Ascending aorta (tissue), 2 donors: ENCODE measurements around the gene ATP5IF1. TPM values are rescaled to one million over a fixed set of nuclear protein-coding genes. Genes with fewer than 3 reads are reported as not detected.

Source experiments
- DNase-seq, 2 donors: peaks; one replicate each; pipeline ENCODE4 v3.0.0-alpha.2; 2019; ENCODE audit warnings: low spot score in 2 of 2
- H3K27ac ChIP-seq, 2 donors: fragments of 200-600 bp; sonication (generic); one replicate each; pipeline ENCODE4 v1.5.1; 2016 to 2017; ENCODE audit warnings: mild to moderate bottlenecking in 1 of 2
- H3K27me3 ChIP-seq: fragments of 200-600 bp; sonication (generic); one replicate; pipeline ENCODE4 v1.5.1; 2017
- H3K36me3 ChIP-seq, 2 donors: fragments of 200-600 bp; sonication (generic); one replicate each; pipeline ENCODE4 v1.5.1; 2016
- H3K4me1 ChIP-seq, 2 donors: fragments of 200-600 bp; sonication (generic); one replicate each; pipeline ENCODE4 v1.5.1; 2016 to 2017; ENCODE audit warnings: mild to moderate bottlenecking in 1 of 2
- H3K4me3 ChIP-seq, 2 donors: fragments of 200-600 bp; sonication (generic); one replicate each; pipeline ENCODE4 v1.5.1; 2016 to 2017; ENCODE audit warnings: mild to moderate bottlenecking in 1 of 2
- H3K9me3 ChIP-seq, 2 donors: fragments of 200-600 bp; sonication (generic); one replicate each; pipeline ENCODE4 v1.5.1; 2016
- intact Hi-C: fragments of 100-400 bp; cut with DNase I; formaldehyde crosslinking; loops from one replicate; pipeline ENCODE4 v1.15.1; 2023
- total RNA-seq: library from RNA; depleted of rRNA; stranded (reverse); fragments of >200 nt; gene quantifications from one replicate; pipeline ENCODE4 v1.1.0, GENCODE V29; 2016
- TF ChIP-seq, protein P1 (sequence below), 3 experiments: fragments of 200-600 bp in 2 of 3; fragments of 450-650 bp in 1 of 3; sonication (generic) in 2 of 3; IDR thresholded peaks; one replicate each; pipeline ENCODE4 v1.5.1; 2016 to 2019; ENCODE audit warnings: antibody characterized with exemption in 3 of 3, mild to moderate bottlenecking in 1 of 3, moderate library complexity in 1 of 3

The ATP5IF1 gene
- total RNA-seq, 1 donor from 2014 or later, result 220 TPM

DNA sequence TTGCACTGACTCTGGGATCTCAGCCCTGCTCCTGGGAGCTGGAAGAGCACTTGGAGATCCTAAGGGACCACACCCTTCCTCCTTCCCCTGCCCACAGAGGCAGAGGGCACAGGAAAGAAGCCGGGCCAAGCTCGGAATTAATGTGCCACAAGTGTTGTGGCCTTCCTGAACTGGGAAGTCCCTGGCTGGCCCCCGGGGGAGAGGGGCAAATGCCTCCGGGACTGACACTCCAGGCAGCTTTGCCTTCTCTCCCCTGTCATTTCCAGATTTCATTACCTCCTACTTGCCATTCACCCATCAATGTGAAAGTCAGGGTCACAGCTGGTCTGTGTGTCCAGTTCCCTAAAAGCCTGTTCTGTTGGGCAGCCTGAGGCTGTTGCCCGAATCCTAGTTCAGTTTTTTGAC, 45.1 kb downstream of the ATP5IF1 start:
- no peaks in the 10 kb centered on the region for H3K4me1 ChIP-seq
- H3K36me3 ChIP-seq, result peaks cover 46 to 53% of the 10 kb centered on the region in 2 donors
- no peak overlapping the region for H3K4me3 ChIP-seq
- no peaks in the 10 kb centered on the region for H3K9me3 ChIP-seq
- DNase-seq, result no peak
- H3K27me3 ChIP-seq, result no peaks in the 10 kb centered on the region
- TF ChIP-seq, protein P1, sequence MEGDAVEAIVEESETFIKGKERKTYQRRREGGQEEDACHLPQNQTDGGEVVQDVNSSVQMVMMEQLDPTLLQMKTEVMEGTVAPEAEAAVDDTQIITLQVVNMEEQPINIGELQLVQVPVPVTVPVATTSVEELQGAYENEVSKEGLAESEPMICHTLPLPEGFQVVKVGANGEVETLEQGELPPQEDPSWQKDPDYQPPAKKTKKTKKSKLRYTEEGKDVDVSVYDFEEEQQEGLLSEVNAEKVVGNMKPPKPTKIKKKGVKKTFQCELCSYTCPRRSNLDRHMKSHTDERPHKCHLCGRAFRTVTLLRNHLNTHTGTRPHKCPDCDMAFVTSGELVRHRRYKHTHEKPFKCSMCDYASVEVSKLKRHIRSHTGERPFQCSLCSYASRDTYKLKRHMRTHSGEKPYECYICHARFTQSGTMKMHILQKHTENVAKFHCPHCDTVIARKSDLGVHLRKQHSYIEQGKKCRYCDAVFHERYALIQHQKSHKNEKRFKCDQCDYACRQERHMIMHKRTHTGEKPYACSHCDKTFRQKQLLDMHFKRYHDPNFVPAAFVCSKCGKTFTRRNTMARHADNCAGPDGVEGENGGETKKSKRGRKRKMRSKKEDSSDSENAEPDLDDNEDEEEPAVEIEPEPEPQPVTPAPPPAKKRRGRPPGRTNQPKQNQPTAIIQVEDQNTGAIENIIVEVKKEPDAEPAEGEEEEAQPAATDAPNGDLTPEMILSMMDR (IDR thresholded peaks at IDR 0.05), result no peak
- intact Hi-C loops, result no loop called here
- H3K27ac ChIP-seq, result no peak overlapping the region

DNA sequence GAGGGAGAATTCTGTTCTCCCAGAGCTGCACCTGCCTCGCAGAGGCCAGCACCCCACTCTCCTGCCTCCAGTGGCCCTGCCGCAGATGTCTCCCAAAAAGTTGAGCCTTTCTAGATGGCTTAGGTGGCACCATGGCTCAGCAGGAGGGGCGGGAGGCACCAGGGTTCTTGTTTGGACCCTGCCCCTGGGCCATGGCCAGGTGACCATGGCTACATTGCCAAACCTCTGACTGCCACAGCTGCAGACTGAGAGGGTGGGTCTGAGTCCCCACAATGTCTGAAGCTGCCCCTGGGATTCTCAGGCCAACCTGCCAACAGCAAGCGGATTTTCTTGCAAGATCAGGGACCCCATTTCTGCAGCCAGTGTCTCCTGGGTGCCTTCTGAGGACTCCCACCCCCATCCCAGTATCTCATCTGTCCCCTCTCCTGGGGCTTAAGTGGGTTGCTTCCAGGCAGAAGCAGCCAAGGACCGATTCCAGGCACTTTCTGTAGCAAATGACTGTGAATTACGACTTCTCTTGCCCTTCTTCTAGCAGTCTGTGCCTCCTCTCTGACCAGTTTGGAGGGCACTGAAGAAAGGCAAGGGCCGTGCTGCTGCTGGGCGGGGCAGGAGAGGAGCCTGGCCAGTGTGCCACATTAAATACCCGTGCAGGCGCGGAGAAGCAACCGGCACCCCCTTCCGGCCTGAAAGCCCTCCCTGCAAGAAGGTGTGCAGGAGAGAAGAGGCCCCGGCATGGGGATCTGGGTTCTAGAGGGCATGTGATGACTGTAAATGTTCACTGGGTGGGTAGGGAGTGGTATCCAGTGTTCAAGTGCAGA, 45.9 kb downstream of the ATP5IF1 start:
- H3K27me3 ChIP-seq, result no peaks in the 10 kb centered on the region
- H3K4me1 ChIP-seq, result no peaks in the 10 kb centered on the region
- intact Hi-C loops, result no loop called here
- H3K4me3 ChIP-seq, result no peak overlapping the region
- TF ChIP-seq, protein P1 (IDR thresholded peaks at IDR 0.05), result no peak
- H3K9me3 ChIP-seq, result no peaks in the 10 kb centered on the region
- H3K36me3 ChIP-seq, result peaks cover 46 to 53% of the 10 kb centered on the region in 2 donors
- DNase-seq, result no peak
- H3K27ac ChIP-seq, result no peak overlapping the region

DNA sequence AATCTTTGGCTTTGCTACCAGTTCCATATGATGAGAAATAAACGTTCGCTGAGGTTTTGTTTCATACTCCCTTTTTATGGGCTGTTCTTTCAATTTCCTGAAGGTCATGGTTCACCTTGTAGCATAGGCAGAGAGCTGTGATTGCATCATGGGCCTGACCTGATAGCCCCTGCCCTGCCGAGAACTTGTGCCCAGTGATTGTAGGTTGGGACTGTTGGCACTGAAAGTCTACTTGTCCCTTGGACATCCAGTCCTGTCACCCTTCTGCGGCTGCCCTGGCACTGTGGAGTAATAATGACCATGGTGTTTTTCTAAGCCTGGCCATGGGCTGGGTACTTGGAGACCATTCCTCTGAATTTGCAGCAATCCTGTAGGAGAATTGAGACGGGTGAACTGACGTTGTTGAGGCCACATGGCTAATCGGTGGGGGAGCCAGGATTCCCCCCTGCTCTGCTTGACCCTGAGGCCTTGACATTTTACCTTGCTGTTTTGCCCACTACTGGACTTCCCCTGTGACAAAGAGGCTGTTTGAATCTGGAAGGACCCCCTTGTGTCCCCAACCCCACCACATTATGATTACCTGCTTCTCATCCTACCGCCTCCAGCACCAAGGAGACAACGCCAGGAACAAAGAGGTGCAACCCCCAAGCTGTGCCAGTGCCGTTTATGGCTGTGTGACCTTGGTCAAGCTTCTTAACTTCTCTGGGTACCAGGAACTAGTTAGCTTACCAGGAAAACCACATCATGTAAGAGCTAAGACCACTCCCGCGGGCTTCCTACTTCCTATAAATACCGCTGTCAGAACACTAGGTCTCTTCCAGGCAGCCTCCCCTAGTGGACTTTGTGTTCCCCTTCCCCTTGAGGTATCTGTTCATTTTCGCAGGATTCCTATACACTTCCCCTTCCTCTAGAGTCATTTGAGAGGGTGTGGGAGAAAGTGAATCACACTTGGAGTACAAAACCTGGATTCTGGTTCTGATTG, 46.8 kb downstream of the ATP5IF1 start:
- Histone ChIP-seq H3K4me1 (no peaks in the 10 kb centered on the region), H3K27me3 (no peaks in the 10 kb centered on the region), H3K36me3 (peaks cover 39 to 45% of the 10 kb centered on the region in 2 donors), H3K4me3 (no peak overlapping the region), H3K27ac (no peak overlapping the region), H3K9me3 (no peaks in the 10 kb centered on the region)
- TF ChIP-seq, protein P1 (IDR thresholded peaks at IDR 0.05), result no peak
- intact Hi-C loops, result no loop called here
- DNase-seq, result no peak

DNA sequence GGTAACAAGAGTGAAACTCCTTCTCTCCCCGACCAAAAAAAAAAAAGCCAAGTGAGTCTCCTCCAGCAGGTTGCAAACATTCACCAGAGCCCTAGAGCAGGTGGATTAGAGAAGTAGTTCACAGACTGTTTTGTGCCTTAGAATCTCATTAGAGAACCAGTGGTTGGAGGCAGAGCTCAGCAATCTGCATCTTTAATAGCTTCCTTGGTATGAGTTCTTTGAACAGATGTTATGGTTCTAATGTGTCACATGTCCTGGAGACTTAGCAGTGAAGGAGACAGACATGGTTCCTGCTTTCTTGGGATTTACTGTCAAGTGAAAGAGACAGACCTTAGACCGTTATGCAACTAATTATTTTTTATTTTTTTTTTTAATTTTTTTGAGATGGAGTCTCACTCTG, 50.2 kb downstream of the ATP5IF1 start:
- Histone ChIP-seq H3K4me3 (no peak overlapping the region), H3K27ac (no peak overlapping the region), H3K36me3 (peaks cover 5 to 11% of the 10 kb centered on the region in 2 donors), H3K27me3 (no peaks in the 10 kb centered on the region), H3K9me3 (no peaks in the 10 kb centered on the region), H3K4me1 (no peaks in the 10 kb centered on the region)
- intact Hi-C loops, result no loop called here
- no peak for DNase-seq
- TF ChIP-seq, protein P1 (IDR thresholded peaks at IDR 0.05), result no peak

Other genes starting within 250 kb of the ATP5IF1 start
- 52.6 TPM for gene EYA3, start 147.5 kb upstream of the ATP5IF1 start, total RNA-seq
- gene PTAFR, start 59.4 kb upstream of the ATP5IF1 start, total RNA-seq, result 13.1 TPM
- gene DNAJC8, start 3.1 kb upstream of the ATP5IF1 start, total RNA-seq, result 65.2 TPM
- 7.6 TPM for gene SESN2, start 23.4 kb downstream of the ATP5IF1 start, total RNA-seq
- 6.6 TPM for gene MED18, start 92.9 kb downstream of the ATP5IF1 start, total RNA-seq
- 33.0 TPM for gene PHACTR4, start 133.6 kb downstream of the ATP5IF1 start, total RNA-seq